K562 treated with DMSO at 1 percent for 4 hours (cell line): Measurements from ENCODE around the gene BRPF1. TPM values are rescaled to one million over a fixed set of nuclear protein-coding genes. Genes with fewer than 3 reads are reported as not detected.

ENCODE experiments used
- total RNA-seq: library from RNA; unstranded; fragments of 300-600 nt; gene quantifications from 2 replicates; pipeline ENCODE4 v1.2.3, GENCODE V29; 2022; ENCODE audit not compliant: insufficient read depth

BRPF1 gene
- 19.5 and 29.7 TPM in 2 replicates for total RNA-seq

GRCh38 chr3:9731206-9732079, at the start of gene BRPF1:
TSS of gene BRPF1 (plus strand) at chr3:9731735. CDS start at chr3:9734141, 2,406 bp downstream.

GRCh38 chr3:9703736-9704346, 27.7 kb upstream of the BRPF1 start, which contains the start of gene CPNE9:
TSS of gene CPNE9 (plus strand) at chr3:9703833. CDS start at chr3:9703997, 164 bp downstream.

GRCh38 chr3:9749645-9750555, 18.4 kb downstream of the BRPF1 start, which contains the start of gene OGG1:
TSS of gene OGG1 (plus strand) at chr3:9749952. CDS start at chr3:9750287, 335 bp downstream.

GRCh38 chr3:9769426-9770275, 38.1 kb downstream of the BRPF1 start, which contains the start of gene CAMK1:
TSS of gene CAMK1 (minus strand) at chr3:9769947. CDS start at chr3:9767749, 2,198 bp downstream.

GRCh38 chr3:9792405-9793160, 61.0 kb downstream of the BRPF1 start, which contains the start of the genes ARPC4 and TADA3:
TSS of gene ARPC4 (plus strand) at chr3:9793082. CDS start at chr3:9793122, 40 bp downstream.
TSS of gene TADA3 (minus strand) at chr3:9792473. CDS start at chr3:9791466, 1,007 bp downstream.

Other genes with a start within 250 kb of the BRPF1 start
- gene LHFPL4, start 177.9 kb upstream of the BRPF1 start, total RNA-seq, result not detected in 2 replicates
- 63.5 and 69.5 TPM in 2 replicates for gene MTMR14, start 82.2 kb upstream of the BRPF1 start, total RNA-seq
- gene CPNE9, start 27.9 kb upstream of the BRPF1 start, total RNA-seq, result not detected in 2 replicates
- 20.9 and 24.2 TPM in 2 replicates for gene OGG1, start 18.2 kb downstream of the BRPF1 start, total RNA-seq
- gene CAMK1, start 38.2 kb downstream of the BRPF1 start, total RNA-seq, result 16.1 and 20.6 TPM in 2 replicates
- gene TADA3, start 60.7 kb downstream of the BRPF1 start, total RNA-seq, result 121 and 126 TPM in 2 replicates
- gene ARPC4, start 61.3 kb downstream of the BRPF1 start, total RNA-seq, result 31.4 and 43.3 TPM in 2 replicates
- 36.4 and 73.2 TPM in 2 replicates for gene TTLL3, start 78.5 kb downstream of the BRPF1 start, total RNA-seq
- 58.7 and 68.6 TPM in 2 replicates for gene RPUSD3, start 112.3 kb downstream of the BRPF1 start, total RNA-seq
- not detected in 2 replicates for gene CIDEC, start 148.5 kb downstream of the BRPF1 start, total RNA-seq
- 45.5 and 55.9 TPM in 2 replicates for gene JAGN1, start 158.9 kb downstream of the BRPF1 start, total RNA-seq
- 0.47 and 0.73 TPM in 2 replicates for gene IL17RE, start 171.1 kb downstream of the BRPF1 start, total RNA-seq
- 25.2 and 30.3 TPM in 2 replicates for gene IL17RC, start 185.4 kb downstream of the BRPF1 start, total RNA-seq
- gene CRELD1, start 202.1 kb downstream of the BRPF1 start, total RNA-seq, result 14.9 and 18.3 TPM in 2 replicates
- 2.0 and 2.2 TPM in 2 replicates for gene PRRT3, start 220.7 kb downstream of the BRPF1 start, total RNA-seq